Pancreas (tissue), 10 donors: ENCODE measurements around the gene HTR3D. TPM values are rescaled to one million over a fixed set of nuclear protein-coding genes. Genes with fewer than 3 reads are reported as not detected.

Experiments used
- ATAC-seq, 4 donors: fragments of 200-7000 bp; cut with Tn5 transposase; one replicate each; pipeline versions ENCODE4 v1.8.0 to v1.9.1; 2020; ENCODE audit warnings: mild to moderate bottlenecking in 4 of 4, moderate library complexity in 4 of 4
- DNase-seq, 6 donors: peaks; one replicate each; pipeline ENCODE4 v3.0.0-alpha.2; 2020
- FAIRE-seq: peaks from 2 replicates; lab custom pipeline; 2012; peaks lifted over from hg19 to GRCh38; lab: Jason Lieb, UNC
- H3K27ac ChIP-seq, 4 donors: fragments of 200-600 bp; sonication (generic); 1 replicate in 3 of 4; 2 replicates in 1 of 4; pipeline versions ENCODE4 v1.5.0 to v1.8.0; 2020
- H3K27me3 ChIP-seq, 4 donors: fragments of 200-600 bp; one replicate each; pipeline ENCODE4 v1.8.0; 2021
- H3K36me3 ChIP-seq, 3 donors: fragments of 200-600 bp; sonication (generic) in 1 of 3; one replicate each; pipeline versions ENCODE4 v1.5.0 to v1.8.0; 2020 to 2021
- H3K4me1 ChIP-seq, 3 donors: fragments of 200-600 bp; one replicate each; pipeline ENCODE4 v1.8.0; 2021
- H3K4me3 ChIP-seq, 4 donors: fragments of 200-600 bp; sonication (generic) in 2 of 4; one replicate each; pipeline versions ENCODE4 v1.5.0 to v1.8.0; 2020 to 2021
- H3K9me3 ChIP-seq, 4 donors: fragments of 200-600 bp; one replicate each; pipeline ENCODE4 v1.8.0; 2021
- WGBS, 2 donors: extraction: QIAGEN DNeasy Blood & Tissue Kit; methylation state at CpG; one replicate each; pipeline ENCODE4 v1.1.7; 2013; 5-methylcytosine and 5-hydroxymethylcytosine counted together
- intact Hi-C, 3 donors: fragments of 100-400 bp; cut with DNase I; formaldehyde crosslinking; loops; one replicate each; pipeline versions ENCODE4 v1.11.1 to v1.14.2; 2022
- polyA plus RNA-seq, 2 donors: library from polyadenylated mRNA; stranded (reverse); fragments of 200-250 nt; gene quantifications; one replicate each; pipeline ENCODE4 v1.2.3, GENCODE V29; 2013
- total RNA-seq, 6 donors: library from RNA; stranded (reverse); fragmentation: NEBNext Ultra II Directional in 4 of 6; extraction: Animal tissue kit (Norgen Biotek cat#: 25700) in 4 of 6; gene quantifications; one replicate each; pipeline versions ENCODE4 v1.2.1 to v1.2.4, GENCODE V29; 2021 to 2023
- TF ChIP-seq, protein P1 (sequence below), 4 donors: fragments of 200-600 bp; sonication (generic) in 3 of 4; IDR thresholded peaks; one replicate each; pipeline versions ENCODE4 v1.5.0 to v1.8.0; 2021; ENCODE audit warnings: antibody characterized with exemption in 4 of 4
- donor health status: healthy with polysubstance abuse.
- donor health status: DM: no; HTN: no; CAD: no; lungs with moderate emphysema.
- donor health status: DM: no; HTN: no; CAD: no.
- donor health status: control.
- donor health status: control.
- donor health status: Bipolar disorder and iron deficiency.
- donor health status: DM: yes; HTN: yes; CAD: no.
- donor health status: DM: no; HTN: no; CAD: no.
- donor health status: DM: no; HTN: no; CAD: no.
- donor health status: DM: yes; HTN: yes; CAD: no.

Gene HTR3D, protein sequence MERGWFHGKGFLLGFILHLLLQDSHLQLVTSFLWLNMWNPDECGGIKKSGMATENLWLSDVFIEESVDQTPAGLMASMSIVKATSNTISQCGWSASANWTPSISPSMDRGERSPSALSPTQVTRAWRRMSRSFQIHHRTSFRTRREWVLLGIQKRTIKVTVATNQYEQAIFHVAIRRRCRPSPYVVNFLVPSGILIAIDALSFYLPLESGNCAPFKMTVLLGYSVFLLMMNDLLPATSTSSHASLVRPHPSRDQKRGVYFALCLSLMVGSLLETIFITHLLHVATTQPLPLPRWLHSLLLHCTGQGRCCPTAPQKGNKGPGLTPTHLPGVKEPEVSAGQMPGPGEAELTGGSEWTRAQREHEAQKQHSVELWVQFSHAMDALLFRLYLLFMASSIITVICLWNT
- not detected for total RNA-seq
- not detected for polyA plus RNA-seq

DNA sequence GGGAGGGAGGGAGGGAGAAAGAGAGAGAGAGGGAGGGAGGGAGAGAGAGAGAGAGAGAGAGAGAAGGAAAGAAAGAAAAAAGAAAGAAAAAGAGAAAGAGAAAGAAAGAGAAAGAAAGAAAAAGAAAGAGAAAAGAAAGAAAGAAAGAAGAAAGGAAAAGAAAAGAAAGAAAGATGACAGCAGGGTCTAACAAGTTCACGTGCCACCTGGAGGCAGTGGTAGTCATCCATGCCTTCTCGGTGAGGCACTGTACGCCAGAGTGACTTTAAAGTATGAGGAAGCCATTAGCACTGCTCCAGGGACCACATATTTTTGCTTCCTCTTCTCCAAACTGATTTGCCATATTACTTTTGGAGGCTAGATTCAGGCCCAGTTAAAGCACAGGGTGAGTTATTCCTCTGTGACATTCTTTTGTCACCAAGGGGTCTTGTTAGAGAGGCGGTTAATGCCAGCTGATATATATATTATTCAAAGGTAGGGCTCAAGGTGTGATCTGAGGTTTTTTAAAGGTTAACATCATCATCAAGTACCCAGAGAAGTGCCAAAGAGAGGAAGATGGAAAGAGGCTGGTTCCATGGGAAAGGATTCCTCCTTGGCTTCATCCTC is at the start of gene HTR3D:
TSS of gene HTR3D (plus strand) at position 556 of the 606 bp plus-strand sequence. CDS start at position 556, 0 bp downstream.
- Histone ChIP-seq H3K27me3 (no peaks in the 10 kb centered on the region), H3K4me3 (no peak within 1 kb of the TSS), H3K36me3 (no peaks in the 10 kb centered on the region), H3K27ac (no peak within 1 kb of the TSS), H3K9me3 (no peaks in the 10 kb centered on the region), H3K4me1 (no peaks in the 10 kb centered on the region)
- TF ChIP-seq, protein P1, sequence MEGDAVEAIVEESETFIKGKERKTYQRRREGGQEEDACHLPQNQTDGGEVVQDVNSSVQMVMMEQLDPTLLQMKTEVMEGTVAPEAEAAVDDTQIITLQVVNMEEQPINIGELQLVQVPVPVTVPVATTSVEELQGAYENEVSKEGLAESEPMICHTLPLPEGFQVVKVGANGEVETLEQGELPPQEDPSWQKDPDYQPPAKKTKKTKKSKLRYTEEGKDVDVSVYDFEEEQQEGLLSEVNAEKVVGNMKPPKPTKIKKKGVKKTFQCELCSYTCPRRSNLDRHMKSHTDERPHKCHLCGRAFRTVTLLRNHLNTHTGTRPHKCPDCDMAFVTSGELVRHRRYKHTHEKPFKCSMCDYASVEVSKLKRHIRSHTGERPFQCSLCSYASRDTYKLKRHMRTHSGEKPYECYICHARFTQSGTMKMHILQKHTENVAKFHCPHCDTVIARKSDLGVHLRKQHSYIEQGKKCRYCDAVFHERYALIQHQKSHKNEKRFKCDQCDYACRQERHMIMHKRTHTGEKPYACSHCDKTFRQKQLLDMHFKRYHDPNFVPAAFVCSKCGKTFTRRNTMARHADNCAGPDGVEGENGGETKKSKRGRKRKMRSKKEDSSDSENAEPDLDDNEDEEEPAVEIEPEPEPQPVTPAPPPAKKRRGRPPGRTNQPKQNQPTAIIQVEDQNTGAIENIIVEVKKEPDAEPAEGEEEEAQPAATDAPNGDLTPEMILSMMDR (IDR thresholded peaks at IDR 0.05), result no peak
- intact Hi-C loops, result no loop called here
- FAIRE-seq (no peak), ATAC-seq (no peak), DNase-seq (no peak)
- 66 to 70% methylated on average over 4 of the region's 4 CpGs for WGBS, 2 donors

DNA sequence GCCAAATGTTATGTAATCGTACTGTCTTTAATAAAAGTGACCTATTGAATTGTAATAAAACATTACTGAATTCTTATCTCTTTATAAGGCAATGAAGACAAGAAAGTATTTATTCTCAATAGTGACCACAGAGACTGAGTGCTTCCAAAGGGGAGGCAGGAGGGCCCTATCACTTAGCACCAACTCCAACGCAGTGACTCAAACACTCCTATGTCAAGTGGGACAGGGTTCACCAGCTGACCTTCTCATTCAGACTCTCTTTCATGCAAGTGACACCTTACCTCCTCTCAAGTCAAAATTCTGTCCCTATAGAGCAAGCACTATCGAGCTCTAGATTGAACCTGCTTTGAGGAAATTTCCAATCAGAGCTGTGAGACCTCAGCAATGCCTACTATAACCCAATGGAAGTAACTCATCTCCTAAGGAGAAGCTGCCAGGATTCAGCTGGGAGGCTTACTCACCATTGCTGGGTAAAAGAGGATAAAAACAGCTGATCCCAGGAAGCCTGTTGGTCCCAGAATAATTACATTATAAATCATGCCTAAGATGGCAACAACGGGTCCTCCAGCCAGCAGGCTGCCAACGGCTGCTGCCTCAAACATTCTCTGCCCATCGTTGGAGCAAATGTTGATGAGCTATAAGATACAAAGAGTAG is 49.4 kb upstream of the HTR3D start:
- Histone ChIP-seq H3K4me3 (no peak overlapping the region), H3K4me1 (peaks cover 0 to 8% (median 0%) of the 10 kb centered on the region in 3 donors), H3K27me3 (no peaks in the 10 kb centered on the region), H3K9me3 (no peaks in the 10 kb centered on the region), H3K27ac (no peak overlapping the region), H3K36me3 (no peaks in the 10 kb centered on the region)
- ATAC-seq, result no peak
- TF ChIP-seq, protein P1 (IDR thresholded peaks at IDR 0.05), result no peak
- FAIRE-seq, result no peak
- intact Hi-C loops, result no loop called here
- no peak for DNase-seq
- 88 to 93% methylated on average over 6 of the region's 6 CpGs for WGBS, 2 donors

DNA sequence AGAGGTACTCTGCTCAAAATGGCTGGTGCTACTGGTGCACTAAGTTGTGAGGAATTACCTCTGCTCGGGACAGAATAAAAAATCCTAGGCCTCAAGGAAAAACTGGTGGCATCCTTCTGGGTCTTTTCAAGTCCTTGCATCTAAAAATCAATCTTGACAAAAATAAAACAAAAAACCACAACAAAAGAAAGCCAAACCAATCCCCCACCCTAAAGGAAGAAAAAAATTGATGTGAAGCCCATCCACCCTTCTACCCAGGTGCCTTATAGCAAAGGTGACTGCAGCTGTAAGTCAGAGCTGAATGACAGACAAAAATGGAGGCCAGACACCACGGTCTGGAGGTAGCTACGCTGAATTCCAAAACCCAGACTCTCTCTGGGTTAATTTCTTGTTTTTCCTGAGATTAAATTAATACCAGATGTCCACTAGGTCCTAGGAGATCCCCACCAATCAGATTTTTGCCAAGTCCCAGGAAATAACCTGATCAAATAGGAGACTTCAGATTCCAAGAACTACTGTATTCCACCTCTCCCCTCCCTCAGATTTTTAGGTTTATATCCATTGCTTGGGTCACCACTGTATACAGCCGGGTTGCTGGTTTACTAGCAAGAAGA is 47.3 kb upstream of the HTR3D start:
- Histone ChIP-seq H3K9me3 (no peaks in the 10 kb centered on the region), H3K4me3 (no peak overlapping the region), H3K36me3 (no peaks in the 10 kb centered on the region), H3K27ac (no peak overlapping the region), H3K27me3 (no peaks in the 10 kb centered on the region), H3K4me1 (peaks cover 0 to 8% (median 0%) of the 10 kb centered on the region in 3 donors)
- ATAC-seq, result no peak
- FAIRE-seq, result no peak
- intact Hi-C loops, result no loop called here
- TF ChIP-seq, protein P1 (IDR thresholded peaks at IDR 0.05), result no peak
- WGBS, 2 donors, result 92% methylated on average over 4 of the region's 4 CpGs
- DNase-seq, result no peak

DNA sequence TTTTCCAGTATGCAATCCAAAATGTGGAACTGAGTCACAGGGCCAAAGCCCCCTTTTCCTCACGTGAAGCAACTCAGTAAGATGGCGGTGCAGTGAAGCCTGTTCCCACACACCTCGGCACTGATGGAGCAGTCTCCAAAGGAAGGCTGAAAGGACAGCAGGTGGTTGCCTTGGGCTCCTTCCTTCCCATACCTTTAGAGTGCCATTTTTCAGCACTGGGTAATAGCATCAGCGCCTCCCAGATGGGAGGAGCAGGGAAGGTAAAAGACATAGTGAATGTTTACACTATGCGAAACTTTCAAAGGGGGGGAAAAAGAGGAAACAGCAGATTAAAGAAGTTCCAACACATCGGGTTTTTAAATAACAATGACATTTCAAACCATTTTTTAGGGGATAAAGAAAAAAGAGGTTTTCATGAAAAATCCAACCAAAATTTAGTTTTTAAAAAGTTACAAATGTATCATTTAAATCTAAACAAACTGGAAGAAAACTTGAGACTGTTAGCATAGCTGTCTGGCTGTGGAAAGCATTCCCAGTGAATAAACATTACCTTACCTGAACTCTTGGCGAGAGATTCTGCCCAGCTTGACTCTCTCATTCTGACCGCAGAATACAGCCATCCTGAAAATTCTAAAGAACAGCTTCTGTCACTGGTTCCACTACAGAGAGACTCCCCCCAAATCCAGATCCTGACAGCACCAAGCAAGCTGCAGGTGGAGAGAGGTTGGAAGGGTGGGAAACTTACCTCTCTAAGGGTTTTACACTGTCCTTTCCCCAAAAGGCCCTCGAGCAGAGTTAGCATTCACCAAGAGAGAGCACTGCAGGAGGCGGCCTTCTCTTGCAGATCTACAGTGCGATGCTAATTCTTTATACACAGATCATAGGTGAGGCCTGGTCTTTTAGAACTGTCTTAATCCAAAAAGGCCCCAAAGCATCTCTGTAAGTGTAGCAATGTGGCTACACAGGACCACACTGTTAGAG is 46.5 kb upstream of the HTR3D start:
- no peaks in the 10 kb centered on the region for H3K27me3 ChIP-seq
- H3K9me3 ChIP-seq, result no peaks in the 10 kb centered on the region
- ATAC-seq (peak; percentile 82 to 94 (median 84)), FAIRE-seq (no peak), DNase-seq (peak in 1 of 6 donors; percentile 8)
- WGBS, 2 donors, result 51% methylated on average over 11 of the region's 11 CpGs
- no peak overlapping the region for H3K27ac ChIP-seq
- no peaks in the 10 kb centered on the region for H3K36me3 ChIP-seq
- intact Hi-C loops, result no loop called here
- H3K4me3 ChIP-seq, result no peak overlapping the region
- TF ChIP-seq, protein P1 (IDR thresholded peaks at IDR 0.05), result no peak
- H3K4me1 ChIP-seq, result peaks cover 0 to 8% (median 0%) of the 10 kb centered on the region in 3 donors
